Panc1 (cell line): ENCODE data around the gene SKAP1. TPM values are rescaled to one million over a fixed set of nuclear protein-coding genes. Genes with fewer than 3 reads are reported as not detected.

Source experiments
- ATAC-seq: fragments of 200-7000 bp; cut with Tn5 transposase; 2 replicates; pipeline ENCODE4 v1.9.1; 2020; ENCODE audit warnings: mild to moderate bottlenecking, moderate library complexity
- BruUV-seq: library from RNA; stranded (reverse); fragments of 400-500 nt; replicated peaks from 2 replicates; lab custom pipeline; 2021; lab: Mats Ljungman, UMichigan
- CTCF ChIA-PET: fragments of 300-600 bp; sonication (Branson Sonifier 250); formaldehyde crosslinking; loops from one replicate; lab custom pipeline; 2022; ENCODE audit warnings: antibody characterized with exemption; lab: Charles Lee
- POLR2A ChIA-PET: fragments of 300-600 bp; sonication (Branson Sonifier 250); formaldehyde crosslinking; loops from one replicate; lab custom pipeline; 2022; ENCODE audit warnings: antibody characterized with exemption; lab: Charles Lee
- DNase-seq: peaks from one replicate; pipeline ENCODE4 v3.0.0-alpha.2; 2010; ENCODE audit warnings: low read depth, low spot score
- H3K27ac ChIP-seq: 2 replicates; pipeline ENCODE4 v1.5.1; 2011; ENCODE audit warnings: mild to moderate bottlenecking, low read length, inconsistent platforms
- H3K27me3 ChIP-seq: fragments of 200-500 bp; sonication (Bioruptor generic); 2 replicates; pipeline ENCODE4 v1.6.0; 2014; ENCODE audit warnings: low read length, inconsistent platforms; ENCODE audit not compliant: control insufficient read depth, insufficient read depth
- H3K36me3 ChIP-seq: fragments of 200-500 bp; sonication (Bioruptor generic); 2 replicates; pipeline ENCODE4 v1.5.1; 2014; ENCODE audit warnings: inconsistent platforms, mild to moderate bottlenecking, low read length, moderate library complexity; ENCODE audit not compliant: control insufficient read depth, insufficient read depth
- H3K4me1 ChIP-seq: 2 replicates; pipeline ENCODE4 v1.5.1; 2011; ENCODE audit warnings: inconsistent platforms, mild to moderate bottlenecking, low read length, moderate library complexity; ENCODE audit not compliant: control insufficient read depth, insufficient read depth
- H3K4me3 ChIP-seq, 2 experiments: 2 replicates each; pipeline ENCODE4 v1.5.1; 2011 to 2012; ENCODE audit warnings: low read depth in 2 of 2, low read length in 2 of 2, mild to moderate bottlenecking in 2 of 2, inconsistent platforms in 1 of 2, moderate library complexity in 1 of 2
- H3K9me3 ChIP-seq: fragments of 200-500 bp; sonication (Bioruptor generic); 2 replicates; pipeline ENCODE4 v1.5.1; 2014; ENCODE audit warnings: low read depth, mild to moderate bottlenecking, inconsistent platforms, low read length, moderate library complexity; ENCODE audit not compliant: control insufficient read depth, insufficient read depth
- CTCF ChIP-seq: fragments of 450-650 bp; IDR thresholded peaks from 2 replicates; pipeline ENCODE4 v1.5.1; 2017; ENCODE audit warnings: mild to moderate bottlenecking
- POLR2AphosphoS5 ChIP-seq: IDR thresholded peaks from 2 replicates; pipeline ENCODE4 v1.6.1; 2012; ENCODE audit warnings: mild to moderate bottlenecking, low read depth, low read length, moderate library complexity
- SIN3A ChIP-seq: IDR thresholded peaks from 2 replicates; pipeline ENCODE4 v1.6.1; 2012; ENCODE audit warnings: low read depth, mild to moderate bottlenecking, low read length, moderate library complexity, borderline replicate concordance; ENCODE audit not compliant: insufficient read depth
- TCF7L2 ChIP-seq: IDR thresholded peaks from 2 replicates; pipeline ENCODE4 v1.6.1; 2011; ENCODE audit warnings: mild to moderate bottlenecking, low read depth, low read length, inconsistent platforms
- in situ Hi-C: cut with HindIII; loops from 2 replicates; pipeline ENCODE4 v1.10.0; 2016; ENCODE audit warnings: low sequenced_read_pairs, low pct_unique_long_range_greater_than_20kb
- intact Hi-C: fragments of 100-400 bp; cut with micrococcal nuclease; formaldehyde crosslinking; loops from one replicate; pipeline ENCODE4 v1.10.0; 2022; ENCODE audit not compliant: unreplicated experiment
- total RNA-seq: library from RNA; stranded (reverse); gene quantifications from one replicate; pipeline ENCODE4 v1.2.1, GENCODE V29; 2021; ENCODE audit not compliant: unreplicated experiment
- TF ChIP-seq, protein P1 (sequence below), 2 experiments: IDR thresholded peaks; 2 replicates each; pipeline ENCODE4 v1.6.1; 2011 to 2012; ENCODE audit warnings: low read depth in 2 of 2, control low read depth in 1 of 2, low read length in 1 of 2, mild to moderate bottlenecking in 1 of 2, moderate library complexity in 1 of 2; ENCODE audit not compliant: insufficient read depth in 1 of 2

The SKAP1 gene
- total RNA-seq, 1 experiment from 2014 or later, result 0.90 TPM

DNA sequence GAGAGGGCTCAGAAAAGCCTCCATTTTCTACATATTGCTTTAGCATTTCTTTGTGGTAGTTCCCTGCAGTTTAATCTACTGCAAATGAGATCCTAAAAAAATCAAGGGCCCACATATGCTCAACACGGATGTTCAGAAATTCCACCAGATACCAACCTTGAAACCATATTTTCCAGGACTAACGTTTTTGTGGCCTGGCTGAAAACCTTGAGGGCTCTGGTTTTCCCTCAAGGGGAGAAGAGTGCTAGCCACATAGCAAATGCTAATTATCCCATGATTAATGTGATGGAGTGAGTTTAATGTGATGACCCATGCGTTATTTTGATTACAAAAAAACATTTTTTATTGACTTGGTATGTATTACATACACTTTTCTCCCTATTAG is 253.6 kb downstream of the SKAP1 start:
- no peak overlapping the region for H3K27ac ChIP-seq
- peaks cover 4% of the 10 kb centered on the region for H3K27me3 ChIP-seq
- no peak for TF ChIP-seq SIN3A
- in situ Hi-C loops (no loop called here), intact Hi-C loops (no loop called here)
- H3K4me3 ChIP-seq, result no peak overlapping the region
- ATAC-seq (no peak), DNase-seq (no peak)
- no peaks in the 10 kb centered on the region for H3K36me3 ChIP-seq
- ChIA-PET POLR2A (no interaction called here), CTCF (no interaction called here)
- H3K9me3 ChIP-seq, result no peaks in the 10 kb centered on the region
- BruUV-seq, result no TSS peak
- no peaks in the 10 kb centered on the region for H3K4me1 ChIP-seq

GRCh38 chr17:48175692-48176470 is 254.1 kb downstream of the SKAP1 start:
- no peaks in the 10 kb centered on the region for H3K9me3 ChIP-seq
- BruUV-seq, result no TSS peak
- no peaks in the 10 kb centered on the region for H3K4me1 ChIP-seq
- TF ChIP-seq SIN3A (no peak), POLR2AphosphoS5 (no peak), CTCF (no peak), TCF7L2 (no peak)
- TF ChIP-seq, protein P1, sequence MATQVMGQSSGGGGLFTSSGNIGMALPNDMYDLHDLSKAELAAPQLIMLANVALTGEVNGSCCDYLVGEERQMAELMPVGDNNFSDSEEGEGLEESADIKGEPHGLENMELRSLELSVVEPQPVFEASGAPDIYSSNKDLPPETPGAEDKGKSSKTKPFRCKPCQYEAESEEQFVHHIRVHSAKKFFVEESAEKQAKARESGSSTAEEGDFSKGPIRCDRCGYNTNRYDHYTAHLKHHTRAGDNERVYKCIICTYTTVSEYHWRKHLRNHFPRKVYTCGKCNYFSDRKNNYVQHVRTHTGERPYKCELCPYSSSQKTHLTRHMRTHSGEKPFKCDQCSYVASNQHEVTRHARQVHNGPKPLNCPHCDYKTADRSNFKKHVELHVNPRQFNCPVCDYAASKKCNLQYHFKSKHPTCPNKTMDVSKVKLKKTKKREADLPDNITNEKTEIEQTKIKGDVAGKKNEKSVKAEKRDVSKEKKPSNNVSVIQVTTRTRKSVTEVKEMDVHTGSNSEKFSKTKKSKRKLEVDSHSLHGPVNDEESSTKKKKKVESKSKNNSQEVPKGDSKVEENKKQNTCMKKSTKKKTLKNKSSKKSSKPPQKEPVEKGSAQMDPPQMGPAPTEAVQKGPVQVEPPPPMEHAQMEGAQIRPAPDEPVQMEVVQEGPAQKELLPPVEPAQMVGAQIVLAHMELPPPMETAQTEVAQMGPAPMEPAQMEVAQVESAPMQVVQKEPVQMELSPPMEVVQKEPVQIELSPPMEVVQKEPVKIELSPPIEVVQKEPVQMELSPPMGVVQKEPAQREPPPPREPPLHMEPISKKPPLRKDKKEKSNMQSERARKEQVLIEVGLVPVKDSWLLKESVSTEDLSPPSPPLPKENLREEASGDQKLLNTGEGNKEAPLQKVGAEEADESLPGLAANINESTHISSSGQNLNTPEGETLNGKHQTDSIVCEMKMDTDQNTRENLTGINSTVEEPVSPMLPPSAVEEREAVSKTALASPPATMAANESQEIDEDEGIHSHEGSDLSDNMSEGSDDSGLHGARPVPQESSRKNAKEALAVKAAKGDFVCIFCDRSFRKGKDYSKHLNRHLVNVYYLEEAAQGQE (IDR thresholded peaks at IDR 0.05; ENCODE audit: insufficient read depth in 1 of 2, low read depth in 2 of 2, low read length in 1 of 2), result no peak
- in situ Hi-C loops (no loop called here), intact Hi-C loops (no loop called here)
- H3K27me3 ChIP-seq, result peaks cover 4% of the 10 kb centered on the region
- H3K27ac ChIP-seq, result no peak overlapping the region
- ChIA-PET POLR2A (no interaction called here), CTCF (no interaction called here)
- no peaks in the 10 kb centered on the region for H3K36me3 ChIP-seq
- H3K4me3 ChIP-seq, result no peak overlapping the region
- DNase-seq (no peak), ATAC-seq (no peak)

- ATAC-seq, result no peak
- DNase-seq, result no peak
- peaks cover 4% of the 10 kb centered on the region for H3K27me3 ChIP-seq
- H3K4me1 ChIP-seq, result no peaks in the 10 kb centered on the region
- in situ Hi-C loops, result no loop called here
- BruUV-seq, result no TSS peak
- ChIA-PET POLR2A (no interaction called here), CTCF (no interaction called here)
- no peak overlapping the region for H3K4me3 ChIP-seq
- intact Hi-C loops, result no loop called here
- H3K27ac ChIP-seq, result no peak overlapping the region
- H3K36me3 ChIP-seq, result no peaks in the 10 kb centered on the region
- TF ChIP-seq, protein P1 (IDR thresholded peaks at IDR 0.05; ENCODE audit: insufficient read depth in 1 of 2, low read depth in 2 of 2, low read length in 1 of 2), result no peak
- TF ChIP-seq TCF7L2 (no peak), SIN3A (no peak), CTCF (no peak), POLR2AphosphoS5 (no peak)
- no peaks in the 10 kb centered on the region for H3K9me3 ChIP-seq
Measured at GRCh38 chr17:48174833-48175523, 255.0 kb downstream of the SKAP1 start.
